GM23338 (cell line): ENCODE measurements around the gene DUOX1. TPM values are rescaled to one million over a fixed set of nuclear protein-coding genes. Genes with fewer than 3 reads are reported as not detected.

Experiments used
- ATAC-seq: fragments of 200-7000 bp; cut with Tn5 transposase; 3 replicates; pipeline ENCODE4 v1.9.1; 2020
- DNase-seq: peaks from one replicate; pipeline ENCODE4 v3.0.0-alpha.2; 2015; ENCODE audit warnings: low spot score
- H2AFZ ChIP-seq: fragments of 200-600 bp; sonication (generic); 2 replicates; pipeline ENCODE4 v1.8.0; 2016; ENCODE audit warnings: antibody characterized with exemption, mild to moderate bottlenecking, moderate library complexity
- H3F3A ChIP-seq: fragments of 200-600 bp; sonication (generic); replicated peaks from 2 replicates; pipeline ENCODE4 v1.8.0; 2017; ENCODE audit warnings: antibody characterized with exemption, mixed run types, low read depth
- H3K27ac ChIP-seq: fragments of 200-600 bp; sonication (generic); 2 replicates; pipeline ENCODE4 v1.6.1; 2016; ENCODE audit warnings: low read depth
- H3K27me3 ChIP-seq: fragments of 200-600 bp; sonication (generic); 2 replicates; pipeline ENCODE4 v1.8.0; 2016; ENCODE audit warnings: mild to moderate bottlenecking, mixed run types, moderate library complexity; ENCODE audit not compliant: insufficient read depth
- H3K36me3 ChIP-seq: fragments of 200-600 bp; sonication (generic); 2 replicates; pipeline ENCODE4 v1.8.0; 2016; ENCODE audit warnings: mild to moderate bottlenecking; ENCODE audit not compliant: insufficient read depth
- H3K4me1 ChIP-seq: fragments of 200-600 bp; sonication (generic); 2 replicates; pipeline ENCODE4 v1.8.0; 2016; ENCODE audit warnings: mild to moderate bottlenecking, moderate library complexity; ENCODE audit not compliant: insufficient read depth
- H3K4me2 ChIP-seq: fragments of 200-600 bp; sonication (generic); 2 replicates; pipeline ENCODE4 v1.7.1; 2017; ENCODE audit warnings: mixed run types
- H3K4me3 ChIP-seq: fragments of 200-600 bp; sonication (generic); 2 replicates; pipeline ENCODE4 v1.6.1; 2016; ENCODE audit warnings: mixed run types
- H3K79me2 ChIP-seq: fragments of 200-600 bp; sonication (generic); replicated peaks from 2 replicates; pipeline ENCODE4 v1.8.0; 2017; ENCODE audit warnings: mild to moderate bottlenecking; ENCODE audit not compliant: insufficient read depth
- H3K9me2 ChIP-seq: fragments of 200-600 bp; sonication (generic); 2 replicates; pipeline ENCODE4 v1.8.0; 2017; ENCODE audit not compliant: insufficient read depth
- H4K20me1 ChIP-seq: fragments of 200-600 bp; sonication (generic); replicated peaks from 2 replicates; pipeline ENCODE4 v1.8.0; 2017; ENCODE audit warnings: mild to moderate bottlenecking; ENCODE audit not compliant: insufficient read depth
- H3K27ac Mint-ChIP-seq: 2 replicates; pipeline ENCODE4 v1.8.0; 2020; ENCODE audit warnings: inconsistent platforms, mild to moderate bottlenecking, moderate library complexity, mixed read lengths
- H3K27me3 Mint-ChIP-seq: 3 replicates; pipeline ENCODE4 v1.8.0; 2022; ENCODE audit warnings: low read depth, mild to moderate bottlenecking, moderate library complexity, mixed read lengths, inconsistent platforms; ENCODE audit not compliant: insufficient read depth, poor library complexity
- H3K36me3 Mint-ChIP-seq: 3 replicates; pipeline ENCODE4 v1.8.0; 2021; ENCODE audit warnings: low read depth, mild to moderate bottlenecking, inconsistent platforms, moderate library complexity, mixed read lengths
- H3K4me1 Mint-ChIP-seq: 3 replicates; pipeline ENCODE4 v1.8.0; 2020; ENCODE audit warnings: mild to moderate bottlenecking, inconsistent platforms, mixed read lengths
- H3K4me3 Mint-ChIP-seq: 3 replicates; pipeline ENCODE4 v1.8.0; 2021; ENCODE audit warnings: moderate library complexity, mild to moderate bottlenecking, inconsistent platforms, mixed read lengths
- H3K9me3 Mint-ChIP-seq: 3 replicates; pipeline ENCODE4 v1.8.0; 2020; ENCODE audit warnings: moderate library complexity, mild to moderate bottlenecking, inconsistent platforms, mixed read lengths
- CREB1 ChIP-seq: fragments of 250-450 bp; sonication (Bioruptor Pico); IDR thresholded peaks from 2 replicates; pipeline ENCODE4 v1.5.0; 2020; ENCODE audit warnings: low read depth, mild to moderate bottlenecking, moderate library complexity
- EZH2 ChIP-seq: fragments of 200-600 bp; sonication (generic); IDR thresholded peaks from one replicate; pipeline ENCODE4 v1.8.0; 2017; ENCODE audit warnings: antibody characterized with exemption, mild to moderate bottlenecking, low read depth; ENCODE audit not compliant: unreplicated experiment
- EZH2phosphoT487 ChIP-seq: fragments of 200-600 bp; sonication (generic); IDR thresholded peaks from one replicate; pipeline ENCODE4 v1.8.1; 2018; ENCODE audit warnings: antibody characterized with exemption; ENCODE audit not compliant: unreplicated experiment
- JUNB ChIP-seq: IDR thresholded peaks from one replicate; pipeline ENCODE4 v1.6.1; 2016; ENCODE audit warnings: antibody characterized with exemption; ENCODE audit not compliant: unreplicated experiment
- NANOG ChIP-seq: IDR thresholded peaks from 2 replicates; pipeline ENCODE4 v1.6.1; 2016; ENCODE audit warnings: antibody characterized with exemption, borderline replicate concordance
- POLR2AphosphoS5 ChIP-seq: IDR thresholded peaks from 2 replicates; pipeline ENCODE4 v1.6.1; 2016; ENCODE audit warnings: antibody characterized with exemption, low read depth
- STAT1 ChIP-seq: IDR thresholded peaks from one replicate; pipeline ENCODE4 v1.6.1; 2016; ENCODE audit warnings: antibody characterized with exemption; ENCODE audit not compliant: unreplicated experiment
- ZNF114 ChIP-seq: fragments of 250-450 bp; sonication (Bioruptor Pico); IDR thresholded peaks from 2 replicates; pipeline ENCODE4 v1.5.0; 2020; ENCODE audit warnings: mild to moderate bottlenecking, moderate library complexity
- ZNF331 ChIP-seq: fragments of 250-450 bp; sonication (Bioruptor Pico); IDR thresholded peaks from 2 replicates; pipeline ENCODE4 v1.5.0; 2020; ENCODE audit warnings: low read depth, mild to moderate bottlenecking, moderate library complexity
- polyA plus RNA-seq: library from polyadenylated mRNA; unstranded; fragments of >200 nt; fragmentation: Nextera tagmentation; extraction: Ambion mirVana; gene quantifications from 2 replicates; pipeline ENCODE4 v1.2.1, GENCODE V29; 2016
- total RNA-seq: library from RNA; depleted of rRNA; stranded (reverse); fragments of >200 nt; shearing (Covaris generic); gene quantifications from 2 replicates; pipeline ENCODE4 v1.2.3, GENCODE V29; 2014
- TF ChIP-seq, protein P1 (sequence below): IDR thresholded peaks from 2 replicates; pipeline ENCODE4 v1.6.1; 2016; ENCODE audit warnings: antibody characterized with exemption
- TF ChIP-seq, protein P2 (sequence below): IDR thresholded peaks from one replicate; pipeline ENCODE4 v1.6.1; 2018; ENCODE audit warnings: antibody characterized with exemption; ENCODE audit not compliant: unreplicated experiment
- TF ChIP-seq, protein P3 (sequence below): fragments of 250-450 bp; sonication (Bioruptor Pico); IDR thresholded peaks from 2 replicates; pipeline ENCODE4 v1.5.0; 2020; ENCODE audit warnings: mild to moderate bottlenecking, moderate library complexity
- TF ChIP-seq, protein P4 (sequence below), 2 experiments: fragments of 200-600 bp in 1 of 2; sonication (generic) in 1 of 2; conservative IDR thresholded peaks; 2 replicates each; pipeline versions ENCODE4 v1.5.1 to v1.6.1; 2016 to 2017; ENCODE audit warnings: antibody characterized with exemption in 2 of 2, low read depth in 2 of 2, mild to moderate bottlenecking in 2 of 2, moderate library complexity in 1 of 2

The DUOX1 gene
- total and polyA plus RNA-seq, 2 experiments from 2014 or later: 0.69 to 0.73 TPM

DNA sequence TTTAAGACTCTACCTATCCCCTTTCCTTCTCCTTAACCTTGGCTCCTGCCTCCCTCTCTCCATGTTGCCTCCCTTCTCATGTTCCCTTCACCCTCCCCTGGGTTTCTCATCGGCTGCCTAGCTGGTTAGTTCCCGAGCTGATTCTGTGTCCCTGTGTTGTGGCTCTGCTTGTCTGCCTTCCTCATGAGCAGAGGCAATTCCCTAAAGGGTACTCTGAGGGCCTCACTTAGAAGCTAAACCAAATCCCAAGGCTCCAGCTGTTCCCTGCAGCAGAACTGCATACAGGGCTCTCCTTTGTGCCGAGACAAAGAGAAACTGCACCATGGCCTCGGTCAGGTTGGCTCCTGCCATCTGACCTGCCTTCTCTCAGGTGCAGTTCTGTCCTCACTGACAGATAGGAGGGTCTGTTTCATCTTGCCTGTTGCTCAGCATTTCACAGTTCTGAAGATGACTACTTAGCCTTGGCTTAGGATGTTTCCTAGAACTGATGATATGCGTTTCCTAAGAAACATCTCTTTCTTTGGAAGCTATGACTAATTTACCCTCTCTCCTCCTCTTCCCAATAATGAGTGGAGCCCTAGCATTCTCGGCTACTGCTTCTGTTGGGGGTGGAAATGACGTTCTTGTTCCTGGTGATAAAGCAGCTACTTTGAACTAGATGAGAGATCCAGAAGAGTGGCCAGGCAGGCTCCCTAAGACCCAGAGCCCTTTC, 27.1 kb downstream of the DUOX1 start:
- Histone ChIP-seq H3K4me1 (no peaks in the 10 kb centered on the region), H3K4me2 (no peak overlapping the region), H3K36me3 (no peaks in the 10 kb centered on the region), H4K20me1 (no peaks in the 10 kb centered on the region), H3K27ac (no peak overlapping the region), H3K9me2 (no peaks in the 10 kb centered on the region), H3K79me2 (no peaks in the 10 kb centered on the region), H3K27me3 (no peaks in the 10 kb centered on the region), H3F3A (no peaks in the 10 kb centered on the region), H2AFZ (no peak overlapping the region; the same call in 1 of the 2 replicates), H3K4me3 (no peak overlapping the region)
- Mint-ChIP-seq H3K27me3 (peaks cover 10% of the 10 kb centered on the region), H3K27ac (no peak overlapping the region), H3K36me3 (no peaks in the 10 kb centered on the region), H3K4me3 (no peak overlapping the region), H3K9me3 (no peaks in the 10 kb centered on the region; the same call in 2 of the 3 replicates), H3K4me1 (peaks cover 9% of the 10 kb centered on the region)
- DNase-seq: no peak
- peak; percentile 59 for ATAC-seq
- TF ChIP-seq ZNF331 (CRISPR knock-in tag) (no peak), NANOG (no peak), CREB1 (CRISPR knock-in tag) (no peak), EZH2phosphoT487 (no peak), JUNB (no peak), STAT1 (no peak), EZH2 (no peak), POLR2AphosphoS5 (no peak), ZNF114 (CRISPR knock-in tag) (no peak)
- TF ChIP-seq, protein P1, sequence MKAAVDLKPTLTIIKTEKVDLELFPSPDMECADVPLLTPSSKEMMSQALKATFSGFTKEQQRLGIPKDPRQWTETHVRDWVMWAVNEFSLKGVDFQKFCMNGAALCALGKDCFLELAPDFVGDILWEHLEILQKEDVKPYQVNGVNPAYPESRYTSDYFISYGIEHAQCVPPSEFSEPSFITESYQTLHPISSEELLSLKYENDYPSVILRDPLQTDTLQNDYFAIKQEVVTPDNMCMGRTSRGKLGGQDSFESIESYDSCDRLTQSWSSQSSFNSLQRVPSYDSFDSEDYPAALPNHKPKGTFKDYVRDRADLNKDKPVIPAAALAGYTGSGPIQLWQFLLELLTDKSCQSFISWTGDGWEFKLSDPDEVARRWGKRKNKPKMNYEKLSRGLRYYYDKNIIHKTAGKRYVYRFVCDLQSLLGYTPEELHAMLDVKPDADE: no peak
- TF ChIP-seq, protein P2, sequence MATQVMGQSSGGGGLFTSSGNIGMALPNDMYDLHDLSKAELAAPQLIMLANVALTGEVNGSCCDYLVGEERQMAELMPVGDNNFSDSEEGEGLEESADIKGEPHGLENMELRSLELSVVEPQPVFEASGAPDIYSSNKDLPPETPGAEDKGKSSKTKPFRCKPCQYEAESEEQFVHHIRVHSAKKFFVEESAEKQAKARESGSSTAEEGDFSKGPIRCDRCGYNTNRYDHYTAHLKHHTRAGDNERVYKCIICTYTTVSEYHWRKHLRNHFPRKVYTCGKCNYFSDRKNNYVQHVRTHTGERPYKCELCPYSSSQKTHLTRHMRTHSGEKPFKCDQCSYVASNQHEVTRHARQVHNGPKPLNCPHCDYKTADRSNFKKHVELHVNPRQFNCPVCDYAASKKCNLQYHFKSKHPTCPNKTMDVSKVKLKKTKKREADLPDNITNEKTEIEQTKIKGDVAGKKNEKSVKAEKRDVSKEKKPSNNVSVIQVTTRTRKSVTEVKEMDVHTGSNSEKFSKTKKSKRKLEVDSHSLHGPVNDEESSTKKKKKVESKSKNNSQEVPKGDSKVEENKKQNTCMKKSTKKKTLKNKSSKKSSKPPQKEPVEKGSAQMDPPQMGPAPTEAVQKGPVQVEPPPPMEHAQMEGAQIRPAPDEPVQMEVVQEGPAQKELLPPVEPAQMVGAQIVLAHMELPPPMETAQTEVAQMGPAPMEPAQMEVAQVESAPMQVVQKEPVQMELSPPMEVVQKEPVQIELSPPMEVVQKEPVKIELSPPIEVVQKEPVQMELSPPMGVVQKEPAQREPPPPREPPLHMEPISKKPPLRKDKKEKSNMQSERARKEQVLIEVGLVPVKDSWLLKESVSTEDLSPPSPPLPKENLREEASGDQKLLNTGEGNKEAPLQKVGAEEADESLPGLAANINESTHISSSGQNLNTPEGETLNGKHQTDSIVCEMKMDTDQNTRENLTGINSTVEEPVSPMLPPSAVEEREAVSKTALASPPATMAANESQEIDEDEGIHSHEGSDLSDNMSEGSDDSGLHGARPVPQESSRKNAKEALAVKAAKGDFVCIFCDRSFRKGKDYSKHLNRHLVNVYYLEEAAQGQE: no peak
- TF ChIP-seq, protein P3, sequence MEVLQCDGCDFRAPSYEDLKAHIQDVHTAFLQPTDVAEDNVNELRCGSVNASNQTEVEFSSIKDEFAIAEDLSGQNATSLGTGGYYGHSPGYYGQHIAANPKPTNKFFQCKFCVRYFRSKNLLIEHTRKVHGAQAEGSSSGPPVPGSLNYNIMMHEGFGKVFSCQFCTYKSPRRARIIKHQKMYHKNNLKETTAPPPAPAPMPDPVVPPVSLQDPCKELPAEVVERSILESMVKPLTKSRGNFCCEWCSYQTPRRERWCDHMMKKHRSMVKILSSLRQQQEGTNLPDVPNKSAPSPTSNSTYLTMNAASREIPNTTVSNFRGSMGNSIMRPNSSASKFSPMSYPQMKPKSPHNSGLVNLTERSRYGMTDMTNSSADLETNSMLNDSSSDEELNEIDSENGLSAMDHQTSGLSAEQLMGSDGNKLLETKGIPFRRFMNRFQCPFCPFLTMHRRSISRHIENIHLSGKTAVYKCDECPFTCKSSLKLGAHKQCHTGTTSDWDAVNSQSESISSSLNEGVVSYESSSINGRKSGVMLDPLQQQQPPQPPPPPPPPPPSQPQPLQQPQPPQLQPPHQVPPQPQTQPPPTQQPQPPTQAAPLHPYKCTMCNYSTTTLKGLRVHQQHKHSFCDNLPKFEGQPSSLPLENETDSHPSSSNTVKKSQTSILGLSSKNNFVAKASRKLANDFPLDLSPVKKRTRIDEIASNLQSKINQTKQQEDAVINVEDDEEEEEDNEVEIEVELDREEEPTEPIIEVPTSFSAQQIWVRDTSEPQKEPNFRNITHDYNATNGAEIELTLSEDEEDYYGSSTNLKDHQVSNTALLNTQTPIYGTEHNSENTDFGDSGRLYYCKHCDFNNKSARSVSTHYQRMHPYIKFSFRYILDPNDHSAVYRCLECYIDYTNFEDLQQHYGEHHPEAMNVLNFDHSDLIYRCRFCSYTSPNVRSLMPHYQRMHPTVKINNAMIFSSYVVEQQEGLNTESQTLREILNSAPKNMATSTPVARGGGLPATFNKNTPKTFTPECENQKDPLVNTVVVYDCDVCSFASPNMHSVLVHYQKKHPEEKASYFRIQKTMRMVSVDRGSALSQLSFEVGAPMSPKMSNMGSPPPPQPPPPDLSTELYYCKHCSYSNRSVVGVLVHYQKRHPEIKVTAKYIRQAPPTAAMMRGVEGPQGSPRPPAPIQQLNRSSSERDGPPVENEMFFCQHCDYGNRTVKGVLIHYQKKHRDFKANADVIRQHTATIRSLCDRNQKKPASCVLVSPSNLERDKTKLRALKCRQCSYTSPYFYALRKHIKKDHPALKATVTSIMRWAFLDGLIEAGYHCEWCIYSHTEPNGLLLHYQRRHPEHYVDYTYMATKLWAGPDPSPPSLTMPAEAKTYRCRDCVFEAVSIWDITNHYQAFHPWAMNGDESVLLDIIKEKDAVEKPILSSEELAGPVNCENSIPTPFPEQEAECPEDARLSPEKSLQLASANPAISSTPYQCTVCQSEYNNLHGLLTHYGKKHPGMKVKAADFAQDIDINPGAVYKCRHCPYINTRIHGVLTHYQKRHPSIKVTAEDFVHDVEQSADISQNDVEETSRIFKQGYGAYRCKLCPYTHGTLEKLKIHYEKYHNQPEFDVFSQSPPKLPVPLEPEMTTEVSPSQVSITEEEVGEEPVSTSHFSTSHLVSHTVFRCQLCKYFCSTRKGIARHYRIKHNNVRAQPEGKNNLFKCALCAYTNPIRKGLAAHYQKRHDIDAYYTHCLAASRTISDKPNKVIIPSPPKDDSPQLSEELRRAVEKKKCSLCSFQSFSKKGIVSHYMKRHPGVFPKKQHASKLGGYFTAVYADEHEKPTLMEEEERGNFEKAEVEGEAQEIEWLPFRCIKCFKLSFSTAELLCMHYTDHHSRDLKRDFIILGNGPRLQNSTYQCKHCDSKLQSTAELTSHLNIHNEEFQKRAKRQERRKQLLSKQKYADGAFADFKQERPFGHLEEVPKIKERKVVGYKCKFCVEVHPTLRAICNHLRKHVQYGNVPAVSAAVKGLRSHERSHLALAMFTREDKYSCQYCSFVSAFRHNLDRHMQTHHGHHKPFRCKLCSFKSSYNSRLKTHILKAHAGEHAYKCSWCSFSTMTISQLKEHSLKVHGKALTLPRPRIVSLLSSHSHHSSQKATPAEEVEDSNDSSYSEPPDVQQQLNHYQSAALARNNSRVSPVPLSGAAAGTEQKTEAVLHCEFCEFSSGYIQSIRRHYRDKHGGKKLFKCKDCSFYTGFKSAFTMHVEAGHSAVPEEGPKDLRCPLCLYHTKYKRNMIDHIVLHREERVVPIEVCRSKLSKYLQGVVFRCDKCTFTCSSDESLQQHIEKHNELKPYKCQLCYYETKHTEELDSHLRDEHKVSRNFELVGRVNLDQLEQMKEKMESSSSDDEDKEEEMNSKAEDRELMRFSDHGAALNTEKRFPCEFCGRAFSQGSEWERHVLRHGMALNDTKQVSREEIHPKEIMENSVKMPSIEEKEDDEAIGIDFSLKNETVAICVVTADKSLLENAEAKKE (CRISPR knock-in tag): no peak
- TF ChIP-seq, protein P4, sequence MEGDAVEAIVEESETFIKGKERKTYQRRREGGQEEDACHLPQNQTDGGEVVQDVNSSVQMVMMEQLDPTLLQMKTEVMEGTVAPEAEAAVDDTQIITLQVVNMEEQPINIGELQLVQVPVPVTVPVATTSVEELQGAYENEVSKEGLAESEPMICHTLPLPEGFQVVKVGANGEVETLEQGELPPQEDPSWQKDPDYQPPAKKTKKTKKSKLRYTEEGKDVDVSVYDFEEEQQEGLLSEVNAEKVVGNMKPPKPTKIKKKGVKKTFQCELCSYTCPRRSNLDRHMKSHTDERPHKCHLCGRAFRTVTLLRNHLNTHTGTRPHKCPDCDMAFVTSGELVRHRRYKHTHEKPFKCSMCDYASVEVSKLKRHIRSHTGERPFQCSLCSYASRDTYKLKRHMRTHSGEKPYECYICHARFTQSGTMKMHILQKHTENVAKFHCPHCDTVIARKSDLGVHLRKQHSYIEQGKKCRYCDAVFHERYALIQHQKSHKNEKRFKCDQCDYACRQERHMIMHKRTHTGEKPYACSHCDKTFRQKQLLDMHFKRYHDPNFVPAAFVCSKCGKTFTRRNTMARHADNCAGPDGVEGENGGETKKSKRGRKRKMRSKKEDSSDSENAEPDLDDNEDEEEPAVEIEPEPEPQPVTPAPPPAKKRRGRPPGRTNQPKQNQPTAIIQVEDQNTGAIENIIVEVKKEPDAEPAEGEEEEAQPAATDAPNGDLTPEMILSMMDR (conservative IDR thresholded peaks at IDR 0.05; ENCODE audit: low read depth in 2 of 2): no peak
